Skin epidermis (tissue), 12 donors: ENCODE measurements around the gene LGALS8.
"Not testable (repeated sequence)": the region's sequence is repeated elsewhere in the genome, so short reads cannot be mapped to it uniquely, and the experiment has no call there.

Experiments used
- H3K27ac ChIP-seq, 21 experiments: fragments of 200-600 bp; sonication (generic) in 11 of 21; one replicate each; pipeline ENCODE4 v1.5.0; 2020; ENCODE audit warnings: mild to moderate bottlenecking in 3 of 21, inconsistent platforms in 2 of 21, moderate library complexity in 2 of 21
- H3K4me3 ChIP-seq, 7 experiments: fragments of 200-600 bp; sonication (generic) in 2 of 7; one replicate each; pipeline ENCODE4 v1.5.0; 2020; ENCODE audit warnings: inconsistent platforms in 2 of 7, mild to moderate bottlenecking in 2 of 7, moderate library complexity in 1 of 7

The LGALS8 gene

GRCh38 chr1:236523704-236524141 is at the start of gene LGALS8:
TSS of gene LGALS8 (plus strand) at chr1:236523982. CDS start at chr1:236526071, 2,089 bp downstream.
- peak within 1 kb of the TSS; percentile 81 to 98 (median 94) for H3K27ac ChIP-seq
- peak within 1 kb of the TSS; percentile 67 to 99 (median 93) for H3K4me3 ChIP-seq

GRCh38 chr1:236476019-236476418 is 47.8 kb upstream of the LGALS8 start:
- Histone ChIP-seq H3K4me3 (no peak overlapping the region), H3K27ac (no peak overlapping the region)

GRCh38 chr1:236480758-236481436 is 42.9 kb upstream of the LGALS8 start:
- peak overlapping the region in 1 of 21 experiments; percentile 49 for H3K27ac ChIP-seq
- no peak overlapping the region for H3K4me3 ChIP-seq

GRCh38 chr1:236484310-236484971 is 39.3 kb upstream of the LGALS8 start:
- H3K4me3 ChIP-seq, result no peak overlapping the region
- H3K27ac ChIP-seq, result no peak overlapping the region

- Histone ChIP-seq H3K27ac (no peak overlapping the region), H3K4me3 (no peak overlapping the region)
Measured at GRCh38 chr1:236486356-236487002, 37.3 kb upstream of the LGALS8 start.

GRCh38 chr1:236489161-236489560 is 34.6 kb upstream of the LGALS8 start:
- H3K27ac ChIP-seq, H3K4me3 ChIP-seq: not testable (repeated sequence)

GRCh38 chr1:236489710-236490377 is 33.9 kb upstream of the LGALS8 start:
- Histone ChIP-seq H3K27ac (peak overlapping the region in 1 of 21 experiments; percentile 33), H3K4me3 (no peak overlapping the region)

GRCh38 chr1:236491469-236492136 is 32.2 kb upstream of the LGALS8 start:
- H3K27ac ChIP-seq, result peak overlapping the region in 1 of 21 experiments; percentile 7
- H3K4me3 ChIP-seq, result no peak overlapping the region

- H3K27ac ChIP-seq, result no peak overlapping the region
- H3K4me3 ChIP-seq, result no peak overlapping the region
Measured at GRCh38 chr1:236492378-236492777, 31.4 kb upstream of the LGALS8 start.

- H3K27ac ChIP-seq, result no peak overlapping the region
- H3K4me3 ChIP-seq, result no peak overlapping the region
Measured at GRCh38 chr1:236494082-236494481, 29.7 kb upstream of the LGALS8 start.

GRCh38 chr1:236494586-236495466 is 29.0 kb upstream of the LGALS8 start:
- peak overlapping the region in 1 of 21 experiments; percentile 41 for H3K27ac ChIP-seq
- no peak overlapping the region for H3K4me3 ChIP-seq

GRCh38 chr1:236495467-236496112 is 28.2 kb upstream of the LGALS8 start:
- Histone ChIP-seq H3K27ac (peak overlapping the region in 1 of 21 experiments; percentile 41), H3K4me3 (no peak overlapping the region)

- Histone ChIP-seq H3K4me3 (no peak overlapping the region), H3K27ac (no peak overlapping the region)
Measured at GRCh38 chr1:236497908-236498307, 25.9 kb upstream of the LGALS8 start.

- Histone ChIP-seq H3K4me3 (no peak overlapping the region), H3K27ac (no peak overlapping the region)
Measured at GRCh38 chr1:236501093-236501492, 22.7 kb upstream of the LGALS8 start.

GRCh38 chr1:236502579-236502971 is 21.2 kb upstream of the LGALS8 start:
- H3K27ac ChIP-seq, result peak overlapping the region in 13 of 21 experiments; percentile 1 to 88 (median 39)
- H3K4me3 ChIP-seq, result peak overlapping the region in 2 of 7 experiments; percentile 6 to 27

- peak overlapping the region in 4 of 7 experiments; percentile 3 to 27 (median 6) for H3K4me3 ChIP-seq
- peak overlapping the region in 18 of 21 experiments; percentile 1 to 88 (median 38) for H3K27ac ChIP-seq
Measured at GRCh38 chr1:236502972-236503639, 20.7 kb upstream of the LGALS8 start.

GRCh38 chr1:236504338-236504737 is 19.4 kb upstream of the LGALS8 start:
- not testable (repeated sequence) for H3K4me3 ChIP-seq, H3K27ac ChIP-seq
